GM12875 (cell line): Measurements from ENCODE around the gene NOL12.

Experiments used
- H3K4me3 ChIP-seq: one replicate; pipeline ENCODE4 v1.5.1; 2011; ENCODE audit warnings: low read depth, low read length, control low read depth
- TF ChIP-seq, protein P1 (sequence below): IDR thresholded peaks from 2 replicates; pipeline ENCODE4 v1.5.1; 2011; ENCODE audit warnings: low read depth, mild to moderate bottlenecking, control low read depth, inconsistent platforms, low read length, moderate library complexity, borderline replicate concordance; ENCODE audit not compliant: insufficient read depth

The NOL12 gene

DNA sequence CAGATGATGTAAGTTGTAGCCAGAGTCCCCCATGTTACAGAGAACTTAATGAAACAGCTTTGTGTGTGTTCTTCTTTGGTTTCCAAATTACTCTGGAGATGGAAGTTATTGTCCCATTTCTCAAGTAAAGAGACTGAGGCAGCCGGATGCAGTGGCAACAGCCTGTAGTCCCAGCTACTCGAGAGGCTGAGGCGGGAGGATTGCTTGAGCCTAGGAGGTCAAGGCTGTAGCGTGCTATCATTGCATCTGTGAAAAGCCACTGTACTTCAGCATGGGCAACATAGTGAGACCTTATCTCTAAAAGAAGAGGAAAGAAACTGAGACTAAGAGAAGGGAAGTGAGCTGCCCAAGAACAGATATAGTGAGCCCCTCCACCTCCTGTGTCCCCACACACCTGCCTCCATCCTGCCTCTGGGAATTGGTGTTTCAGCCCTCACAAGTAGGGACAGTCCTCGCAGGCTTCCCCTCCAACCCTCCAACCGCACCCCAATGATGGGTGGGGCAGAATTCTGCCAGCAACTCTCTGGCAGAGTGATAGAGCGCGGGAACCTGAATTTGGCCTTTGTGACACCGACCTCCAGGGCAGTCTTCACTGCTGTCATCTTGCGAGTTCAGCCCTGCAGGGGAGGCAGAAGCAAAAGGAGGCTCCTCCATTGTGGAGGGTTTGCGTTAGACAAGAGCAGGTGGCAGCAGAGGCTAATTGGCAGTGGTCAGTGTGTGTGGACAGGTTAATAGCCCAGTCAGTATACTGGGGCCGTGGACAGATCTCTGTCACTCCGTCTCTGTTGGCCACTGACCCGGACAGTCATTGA, 26.0 kb upstream of the NOL12 start:
- TF ChIP-seq, protein P1, sequence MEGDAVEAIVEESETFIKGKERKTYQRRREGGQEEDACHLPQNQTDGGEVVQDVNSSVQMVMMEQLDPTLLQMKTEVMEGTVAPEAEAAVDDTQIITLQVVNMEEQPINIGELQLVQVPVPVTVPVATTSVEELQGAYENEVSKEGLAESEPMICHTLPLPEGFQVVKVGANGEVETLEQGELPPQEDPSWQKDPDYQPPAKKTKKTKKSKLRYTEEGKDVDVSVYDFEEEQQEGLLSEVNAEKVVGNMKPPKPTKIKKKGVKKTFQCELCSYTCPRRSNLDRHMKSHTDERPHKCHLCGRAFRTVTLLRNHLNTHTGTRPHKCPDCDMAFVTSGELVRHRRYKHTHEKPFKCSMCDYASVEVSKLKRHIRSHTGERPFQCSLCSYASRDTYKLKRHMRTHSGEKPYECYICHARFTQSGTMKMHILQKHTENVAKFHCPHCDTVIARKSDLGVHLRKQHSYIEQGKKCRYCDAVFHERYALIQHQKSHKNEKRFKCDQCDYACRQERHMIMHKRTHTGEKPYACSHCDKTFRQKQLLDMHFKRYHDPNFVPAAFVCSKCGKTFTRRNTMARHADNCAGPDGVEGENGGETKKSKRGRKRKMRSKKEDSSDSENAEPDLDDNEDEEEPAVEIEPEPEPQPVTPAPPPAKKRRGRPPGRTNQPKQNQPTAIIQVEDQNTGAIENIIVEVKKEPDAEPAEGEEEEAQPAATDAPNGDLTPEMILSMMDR: no peak
- H3K4me3 ChIP-seq: peak overlapping the region; percentile 66

DNA sequence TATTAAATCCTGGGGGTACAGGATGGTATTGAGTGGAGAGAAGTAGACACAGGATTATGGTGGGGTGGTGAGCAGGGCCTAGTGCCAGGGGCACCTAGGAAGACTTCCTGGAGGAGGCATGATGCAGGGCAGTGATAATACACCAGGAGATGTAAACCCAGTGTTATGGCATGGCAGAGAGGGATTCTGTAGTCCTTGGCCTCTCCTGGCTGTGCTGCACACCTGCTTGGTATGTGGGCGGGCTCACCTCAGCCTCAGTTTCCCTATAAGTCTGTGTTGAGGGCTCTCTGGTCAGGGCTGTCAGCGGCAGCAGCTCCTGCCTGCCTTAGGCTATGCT, 25.5 kb upstream of the NOL12 start:
- peak overlapping the region; percentile 66 for H3K4me3 ChIP-seq
- TF ChIP-seq, protein P1: no peak

DNA sequence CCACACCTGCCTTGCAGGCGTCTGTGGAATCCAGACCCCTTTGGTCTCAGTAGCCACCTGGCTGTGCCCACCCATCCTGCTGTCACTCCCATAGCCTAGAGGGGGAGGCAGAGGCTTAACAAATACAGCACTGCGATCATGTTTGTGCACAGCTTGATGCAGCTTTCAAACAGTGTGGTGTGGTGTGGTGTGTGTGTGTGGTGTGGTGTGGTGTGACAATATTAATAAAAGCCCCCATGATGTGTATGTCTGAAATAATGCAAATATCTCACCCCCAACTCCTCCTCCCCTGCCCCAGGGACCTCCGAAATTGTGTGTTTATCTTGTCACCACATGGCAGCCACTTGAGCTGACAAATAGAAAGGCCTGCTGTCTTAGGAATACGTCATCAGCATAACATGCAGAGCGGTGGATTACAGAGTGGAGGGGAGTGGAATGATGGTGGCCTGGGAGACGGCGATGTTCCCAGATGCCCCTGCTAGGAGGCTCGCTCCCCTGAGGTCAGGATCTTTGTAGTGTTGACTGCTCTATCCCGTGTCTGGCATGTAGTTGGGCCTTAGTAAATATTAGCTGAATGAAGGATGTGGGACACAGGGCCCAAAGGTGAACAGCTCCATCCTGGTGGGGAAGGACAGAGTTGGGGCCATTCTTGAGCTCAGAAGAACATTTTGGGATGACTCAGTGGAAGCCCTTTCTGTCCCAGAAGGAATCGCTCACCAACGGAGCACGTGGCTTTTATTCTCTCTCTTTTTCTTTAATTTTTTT, 24.8 kb upstream of the NOL12 start:
- TF ChIP-seq, protein P1: peak; percentile 58
- no peak overlapping the region for H3K4me3 ChIP-seq

DNA sequence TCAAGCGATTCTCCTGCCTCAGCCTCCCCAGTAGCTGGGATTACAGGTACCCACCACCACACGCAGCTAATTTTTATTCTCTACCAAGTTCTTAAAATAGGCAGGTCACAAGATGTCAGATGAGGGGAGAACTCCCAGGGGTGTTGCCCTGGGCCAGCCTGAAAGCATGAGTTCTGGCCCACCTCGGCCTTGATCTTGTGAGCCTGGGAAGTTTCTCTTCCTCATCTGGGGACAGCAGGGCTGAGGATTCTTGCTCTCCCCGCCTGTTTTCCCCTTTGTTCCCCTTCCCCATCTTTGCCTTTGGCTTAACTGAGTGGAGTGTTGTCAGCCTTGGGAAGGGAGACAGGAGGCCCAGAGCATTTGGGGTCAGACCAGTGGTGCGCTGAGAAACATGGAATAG, 24.1 kb upstream of the NOL12 start:
- TF ChIP-seq, protein P1: no peak
- H3K4me3 ChIP-seq: no peak overlapping the region

DNA sequence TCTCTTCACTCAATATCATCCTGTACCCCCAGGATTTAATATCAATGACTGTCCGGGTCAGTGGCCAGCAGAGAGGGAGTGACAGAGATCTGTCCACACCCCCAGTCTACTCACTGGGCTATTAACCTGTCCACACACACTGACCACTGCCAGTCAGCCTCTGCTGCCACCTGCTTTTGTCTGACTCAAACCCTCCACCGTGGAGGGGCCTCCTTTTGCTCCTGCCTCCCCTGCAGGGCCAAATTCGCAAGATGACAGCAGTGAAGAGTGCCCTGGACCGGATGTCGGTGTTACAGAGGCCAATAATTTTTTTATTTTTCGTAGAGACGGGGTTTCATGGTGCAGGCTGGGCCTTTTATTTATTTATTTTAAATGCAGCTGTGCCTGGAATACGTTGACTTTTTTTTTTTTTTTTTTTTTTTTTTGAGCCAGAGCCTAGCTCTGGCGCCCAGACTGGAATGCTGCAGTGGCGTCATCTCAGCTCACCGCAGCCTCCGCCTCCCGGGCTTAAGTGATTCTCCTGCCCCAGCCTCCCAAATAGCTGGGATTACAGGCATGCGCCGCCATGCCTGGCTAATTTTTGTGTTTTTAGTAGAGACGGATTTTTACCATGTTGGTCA, 22.5 kb upstream of the NOL12 start:
- no peak overlapping the region for H3K4me3 ChIP-seq
- TF ChIP-seq, protein P1: no peak

DNA sequence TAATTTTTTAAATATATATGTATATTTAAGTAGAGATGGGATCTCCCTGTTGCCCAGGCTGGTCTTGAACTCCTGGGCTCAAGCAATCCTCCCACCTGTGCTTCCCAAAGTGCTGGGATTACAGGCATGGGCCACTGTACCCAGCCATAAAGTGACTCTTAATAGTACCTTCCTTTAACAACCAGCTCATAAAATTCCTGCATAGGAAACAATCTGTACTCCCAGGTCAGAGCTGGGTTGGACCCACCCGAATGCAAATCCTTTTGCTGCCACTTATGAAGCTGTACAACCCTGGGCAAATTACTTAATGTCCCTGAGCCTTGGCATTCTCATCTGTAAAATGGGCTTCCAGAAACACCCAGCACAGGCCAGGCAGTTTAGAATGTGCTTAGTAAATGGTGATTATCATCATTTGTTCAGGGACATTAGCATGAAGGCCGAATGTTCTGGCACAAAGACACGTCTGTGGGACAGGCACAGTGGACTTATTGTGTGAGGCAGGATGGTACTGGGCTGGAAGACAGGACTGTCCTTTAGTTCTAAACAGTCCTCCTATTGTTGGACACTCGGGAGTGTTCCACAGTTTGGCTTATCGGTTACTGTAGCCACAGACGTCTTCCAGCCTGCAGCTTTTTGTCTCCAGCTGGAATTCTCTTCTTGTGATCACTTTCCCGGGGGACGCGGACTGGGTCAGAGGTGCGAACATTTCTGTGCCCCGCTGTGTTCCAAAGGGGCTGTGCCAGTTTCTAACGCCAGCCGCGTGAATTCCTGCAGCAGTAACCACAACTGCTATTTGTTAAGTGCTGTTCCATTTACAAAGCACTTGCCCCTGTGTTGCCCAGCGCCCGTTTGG, 21.7 kb upstream of the NOL12 start:
- TF ChIP-seq, protein P1: no peak

More for the DNA sequence above, 21.7 kb upstream of the NOL12 start:
- H3K4me3 ChIP-seq: no peak overlapping the region
